HG03175 (cell line): Measurements from ENCODE around the gene GAREM2.
"Not testable (repeated sequence)": the region's sequence is repeated elsewhere in the genome, so short reads cannot be mapped to it uniquely, and the experiment has no call there.

Experiments
- ATAC-seq: cut with Tn5 transposase; IDR thresholded peaks from one replicate; pipeline ENCODE4 v1.9.1; 2021; ENCODE audit warnings: mild to moderate bottlenecking, moderate library complexity; ENCODE audit not compliant: unreplicated experiment

The GAREM2 gene

GRCh38 chr2:26172871-26173775 is at the start of gene GAREM2:
GAREM2 (plus strand) TSS chr2:26173088; CDS start chr2:26173221, 133 bp downstream.
- no peak for ATAC-seq

DNA sequence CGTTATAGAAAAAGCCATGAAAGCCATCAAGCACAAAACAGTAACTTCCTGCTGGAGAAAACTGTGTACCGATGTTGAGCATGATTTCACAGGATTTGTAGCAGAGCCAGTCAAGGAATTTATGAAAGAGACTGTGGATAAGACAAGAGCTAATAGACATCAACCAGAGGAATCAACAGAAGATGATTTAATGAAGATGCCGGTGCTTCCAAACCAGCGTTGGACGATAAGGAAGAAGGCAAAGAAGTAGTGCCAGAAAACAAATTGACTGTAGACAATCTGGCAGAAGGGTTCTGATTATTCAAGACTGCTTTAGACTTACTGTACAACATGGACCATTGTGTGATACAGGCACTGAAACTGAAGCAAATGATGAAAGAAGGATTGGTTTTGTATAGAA is 49.5 kb upstream of the GAREM2 start:
- ATAC-seq: no peak

DNA sequence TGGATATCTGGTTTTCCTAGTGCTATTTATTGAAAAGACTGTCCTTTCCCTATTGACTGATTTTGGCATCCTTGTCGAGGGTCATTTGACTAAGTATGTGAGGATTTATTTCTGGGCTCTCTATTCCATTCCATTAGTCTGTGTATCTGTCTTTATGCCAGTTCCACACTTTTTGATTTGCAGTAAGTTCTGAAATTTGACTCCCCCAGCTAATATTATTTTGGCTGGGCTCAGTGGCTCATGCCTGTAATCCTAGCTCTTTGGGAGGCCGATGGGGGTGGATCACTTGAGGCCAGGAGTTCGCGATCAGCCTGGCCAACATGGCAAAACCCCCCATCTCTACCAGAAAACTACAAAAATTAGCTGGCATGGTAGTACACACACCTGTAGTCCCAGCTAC is 46.8 kb upstream of the GAREM2 start:
- ATAC-seq: no peak

DNA sequence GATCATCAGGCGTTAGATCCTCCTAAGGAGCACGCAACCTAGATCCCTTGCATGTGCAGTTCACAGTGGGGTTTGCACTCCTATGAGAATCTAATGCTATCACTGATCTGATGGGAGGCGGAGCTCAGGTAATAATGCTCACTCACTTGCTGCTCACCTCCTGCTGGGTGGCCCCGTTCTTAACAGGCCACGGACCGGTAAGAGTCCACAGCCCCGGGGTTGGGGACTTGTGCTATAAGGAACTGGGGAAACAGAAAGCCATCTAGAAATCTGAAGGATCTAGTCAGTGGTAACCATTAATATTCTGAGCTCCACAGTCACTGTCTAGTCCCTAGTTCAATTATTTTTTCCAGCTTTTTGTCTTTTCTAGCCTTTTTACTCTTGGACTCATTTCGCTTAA is 44.7 kb upstream of the GAREM2 start:
- ATAC-seq: no peak

- ATAC-seq: no peak
Observed at GRCh38 chr2:26130763-26131162, 42.1 kb upstream of the GAREM2 start.

DNA sequence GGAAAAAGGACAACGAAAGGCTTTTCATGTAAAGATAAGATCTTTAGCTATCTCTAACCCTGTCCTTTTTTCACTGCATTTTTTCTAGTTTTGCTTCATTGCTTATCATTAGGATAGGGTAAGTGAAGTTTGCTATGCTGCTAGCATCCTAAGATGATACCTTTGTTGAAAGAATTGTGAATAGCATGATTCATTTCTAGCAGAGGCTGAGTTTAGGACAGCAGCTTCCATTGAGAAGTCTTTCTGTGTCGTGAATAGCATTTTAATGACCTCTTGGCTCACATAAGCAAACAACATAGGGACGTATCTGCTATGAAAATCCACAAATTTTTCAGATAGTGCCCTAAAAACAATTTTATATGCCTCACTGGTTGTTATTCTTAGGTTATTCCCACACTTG is 36.4 kb upstream of the GAREM2 start:
- no peak for ATAC-seq

- ATAC-seq: no peak
Observed at GRCh38 chr2:26139269-26140183, 33.4 kb upstream of the GAREM2 start.

GRCh38 chr2:26141145-26141769 is 31.6 kb upstream of the GAREM2 start:
- no peak for ATAC-seq

DNA sequence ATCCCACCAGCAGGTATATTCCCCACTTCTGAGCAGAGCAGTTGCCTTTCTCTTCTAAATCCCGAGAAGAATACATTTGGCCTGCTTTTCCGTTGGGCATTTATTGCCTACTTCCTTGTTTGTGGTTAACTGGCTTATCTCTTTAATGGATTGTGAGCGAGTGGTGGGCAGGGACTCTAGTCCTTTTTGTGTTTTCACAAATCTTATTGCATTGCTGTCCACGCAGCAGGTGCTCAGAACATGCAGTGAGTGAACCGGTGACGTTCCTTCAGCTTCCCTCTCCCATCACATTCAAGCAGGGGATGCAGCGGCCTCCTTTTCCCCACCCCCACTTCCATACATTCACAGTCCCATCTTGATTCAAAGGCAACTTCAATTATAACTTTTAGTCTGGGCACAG is 28.9 kb upstream of the GAREM2 start:
- no peak for ATAC-seq

DNA sequence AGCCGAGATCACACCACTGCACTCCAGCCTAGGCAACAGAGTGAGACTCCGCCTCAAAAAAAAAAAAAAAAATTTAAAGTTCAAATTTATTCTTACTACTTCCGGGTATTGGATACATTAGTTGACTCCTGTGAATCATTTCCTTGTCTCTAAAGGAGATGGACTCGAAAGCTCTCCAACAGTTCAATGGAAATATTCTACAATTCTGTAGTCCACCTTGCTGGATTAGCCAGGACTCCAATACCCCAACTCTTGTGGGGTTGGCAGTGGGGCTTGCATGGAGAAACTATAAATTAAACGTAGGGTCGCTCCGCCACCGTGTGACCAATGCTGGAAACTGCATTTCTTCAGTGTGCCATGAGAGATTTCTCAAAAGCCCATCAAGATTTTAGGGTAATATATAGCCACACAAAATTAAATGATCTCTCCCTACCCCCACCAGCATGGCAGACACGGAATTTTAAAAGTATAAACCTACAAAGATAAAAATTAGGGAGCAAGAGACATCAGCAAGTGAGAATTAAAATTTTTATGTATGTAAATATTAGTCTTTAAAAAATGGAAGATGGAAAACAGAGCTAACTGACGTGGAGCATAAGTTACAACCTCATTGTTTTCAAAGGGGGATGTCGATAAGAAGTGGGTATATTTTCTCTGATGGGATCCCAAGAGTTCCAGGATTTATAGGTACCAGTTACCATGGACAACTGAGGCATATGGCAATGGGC is 27.8 kb upstream of the GAREM2 start:
- ATAC-seq: no peak

GRCh38 chr2:26148501-26148900 is 24.4 kb upstream of the GAREM2 start:
- no peak for ATAC-seq

DNA sequence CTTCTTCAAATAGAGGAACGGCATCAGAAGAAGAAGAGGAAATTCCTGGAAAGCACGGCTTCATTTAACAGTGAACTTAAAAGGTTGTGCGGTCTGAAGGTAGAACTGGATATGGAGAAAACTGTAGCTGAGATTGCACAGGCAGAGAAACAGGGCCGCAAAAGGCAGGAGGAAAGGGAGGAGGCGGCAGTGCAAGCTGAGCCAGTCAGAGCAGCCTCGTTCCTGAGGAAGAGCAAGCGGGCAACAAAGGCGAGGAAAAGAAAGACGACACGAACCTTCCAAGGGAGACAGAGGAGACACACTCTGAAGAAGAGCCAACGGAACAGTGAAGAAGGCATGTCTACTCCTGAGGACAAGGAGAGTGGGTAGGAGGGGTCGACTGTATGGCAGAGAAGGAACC is 22.6 kb upstream of the GAREM2 start:
- ATAC-seq: no peak

DNA sequence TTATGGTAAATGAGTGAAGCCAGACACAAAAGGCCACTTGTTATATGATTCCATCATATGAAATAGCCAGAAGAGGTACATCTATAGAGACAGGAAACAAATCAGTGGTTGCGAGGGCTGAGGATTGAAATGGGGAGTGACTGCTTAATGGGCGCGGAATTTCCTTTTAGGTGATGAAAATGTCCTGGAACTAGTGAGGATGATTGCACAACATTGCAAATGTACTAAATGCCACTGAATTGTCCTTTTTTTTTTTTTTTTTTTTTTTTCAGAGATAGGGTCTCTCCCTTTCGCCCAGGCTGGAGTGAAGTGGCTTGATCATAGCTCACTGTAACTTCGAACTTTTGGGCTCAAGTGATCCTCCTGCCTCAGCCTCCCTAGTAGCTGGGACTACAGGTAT is 15.3 kb upstream of the GAREM2 start:
- no peak for ATAC-seq

DNA sequence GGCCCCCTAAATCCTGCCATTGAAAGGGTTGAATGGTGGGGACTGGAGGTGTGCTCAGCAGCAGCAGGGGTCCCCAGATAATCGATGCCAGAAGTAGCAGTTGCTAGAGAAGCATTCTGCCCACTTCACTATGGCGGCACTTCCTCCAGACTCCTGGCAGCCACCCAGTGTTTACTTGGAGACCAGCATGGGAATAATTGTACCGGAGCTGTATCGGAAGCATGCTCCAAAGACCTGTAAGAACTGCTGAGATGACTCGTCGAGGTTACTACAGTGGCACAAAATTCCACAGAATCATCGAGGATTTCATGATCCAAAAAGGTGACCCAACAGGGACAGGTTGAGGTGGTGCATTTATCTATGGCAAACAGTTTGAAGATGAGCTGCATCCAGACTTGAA is 11.0 kb upstream of the GAREM2 start:
- ATAC-seq: no peak

- no peak for ATAC-seq
Observed at GRCh38 chr2:26162963-26163362, 9.9 kb upstream of the GAREM2 start.

DNA sequence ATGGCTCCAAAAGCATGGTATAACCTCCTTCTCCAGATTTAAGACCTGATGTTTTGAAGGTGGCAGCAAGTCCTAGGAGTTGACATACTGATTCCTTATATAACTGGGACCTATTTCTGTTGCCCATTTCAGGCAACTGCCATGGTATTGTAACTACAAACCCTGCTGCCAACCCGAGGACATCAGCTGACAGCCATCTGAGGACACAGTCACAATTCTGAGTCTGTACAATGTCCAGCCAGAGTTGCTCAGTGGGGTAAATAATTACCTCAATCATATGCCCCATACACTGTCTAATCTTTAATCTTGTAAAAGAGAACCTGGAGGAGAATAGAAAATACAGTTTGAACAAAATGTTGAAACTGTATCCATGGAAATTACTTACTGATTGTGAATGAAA is 8.7 kb upstream of the GAREM2 start:
- no peak for ATAC-seq

GRCh38 chr2:26164641-26165211 is 8.2 kb upstream of the GAREM2 start:
- no peak for ATAC-seq

DNA sequence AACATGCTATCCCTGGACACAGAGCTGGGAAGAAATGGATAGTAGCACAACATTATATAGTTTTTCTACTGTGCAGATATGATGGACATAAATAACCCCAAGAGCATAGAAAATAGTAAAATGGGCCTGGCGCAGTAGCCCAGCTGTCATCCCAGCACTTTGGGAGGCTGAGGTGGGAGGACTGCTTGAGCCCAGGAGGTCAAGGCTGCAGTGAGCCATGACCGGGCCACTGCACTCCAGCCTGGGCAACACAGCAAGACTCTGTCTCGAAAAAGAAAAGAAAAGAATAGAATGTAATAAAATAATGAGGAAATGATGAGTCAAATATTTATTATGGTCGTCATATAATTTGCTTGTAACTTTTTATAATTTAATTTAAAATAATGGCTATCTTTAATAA is 7.5 kb upstream of the GAREM2 start:
- ATAC-seq: no peak

- ATAC-seq: not testable (repeated sequence)
Observed at GRCh38 chr2:26166541-26166940, 6.3 kb upstream of the GAREM2 start.

- no peak for ATAC-seq
Observed at GRCh38 chr2:26168785-26169184, 4.1 kb upstream of the GAREM2 start.
